Muscle layer of colon (tissue), 2 donors: ENCODE measurements around the gene UQCRQ.
A peak's percentile ranks its signal among the peaks of the same experiment; 100 is the strongest.

Experiments
- H3K27ac ChIP-seq: one replicate; pipeline ENCODE4 v1.7.0; 2013; ENCODE audit warnings: low read depth, mild to moderate bottlenecking, low read length, moderate library complexity
- H3K27me3 ChIP-seq, 2 donors: one replicate each; pipeline ENCODE4 v1.7.0; 2013; ENCODE audit warnings: low read length in 2 of 2, mild to moderate bottlenecking in 2 of 2; ENCODE audit not compliant: insufficient read depth in 2 of 2, control insufficient read depth in 1 of 2
- H3K36me3 ChIP-seq: one replicate; pipeline ENCODE4 v1.7.0; 2013; ENCODE audit warnings: mild to moderate bottlenecking, low read length; ENCODE audit not compliant: insufficient read depth
- H3K4me1 ChIP-seq: one replicate; pipeline ENCODE4 v1.7.0; 2013; ENCODE audit warnings: mild to moderate bottlenecking, low read length; ENCODE audit not compliant: insufficient read depth
- H3K4me3 ChIP-seq, 2 donors: one replicate each; pipeline ENCODE4 v1.7.0; 2013; ENCODE audit warnings: low read length in 2 of 2, low read depth in 1 of 2, mild to moderate bottlenecking in 1 of 2, moderate library complexity in 1 of 2
- H3K9ac ChIP-seq: one replicate; pipeline ENCODE4 v1.7.0; 2013; ENCODE audit warnings: low read length
- H3K9me3 ChIP-seq: one replicate; pipeline ENCODE4 v1.7.0; 2013; ENCODE audit warnings: mild to moderate bottlenecking, low read length
- donor health status: abdominal sarcoma.
- donor health status: Adenocarcinoma of cecum.

UQCRQ gene

DNA sequence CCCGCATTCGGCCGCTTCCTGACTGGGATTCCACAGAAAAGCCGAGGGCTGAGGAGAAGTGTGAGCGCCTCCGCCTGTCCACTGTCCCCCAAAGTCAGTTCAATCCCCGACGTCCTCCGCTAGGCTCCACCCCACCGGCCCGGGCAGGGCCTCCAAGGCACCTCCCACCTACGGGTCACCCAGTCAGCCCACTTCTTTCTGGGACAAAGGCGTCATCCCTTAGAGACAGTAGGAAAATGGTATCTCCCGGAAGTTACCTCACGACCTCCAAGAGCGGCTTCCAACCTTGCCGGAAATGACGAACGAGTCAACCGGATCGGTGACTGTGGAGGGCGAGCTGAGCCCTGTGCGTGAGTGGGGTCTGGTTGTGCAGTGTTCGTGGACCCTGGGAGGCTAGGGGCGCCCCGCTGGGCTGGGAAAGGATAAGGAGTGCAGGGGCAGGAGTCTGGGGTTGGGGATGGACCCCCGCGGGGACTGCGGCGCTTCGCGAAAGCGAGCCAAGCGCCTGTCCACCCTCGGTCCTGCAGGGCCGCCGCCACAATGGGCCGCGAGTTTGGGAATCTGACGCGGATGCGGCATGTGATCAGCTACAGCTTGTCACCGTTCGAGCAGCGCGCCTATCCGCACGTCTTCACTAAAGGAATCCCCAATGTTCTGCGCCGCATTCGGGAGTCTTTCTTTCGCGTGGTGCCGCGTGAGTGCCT lies at the start of gene UQCRQ, which contains the start of gene GDF9:
Gene UQCRQ (plus strand): TSS at position 301 of the 704 bp plus-strand sequence. CDS start 240 bp downstream, at position 541.
Gene GDF9 (minus strand): TSS at position 128 of the 704 bp plus-strand sequence. CDS start 1,936 bp downstream, outside the sequence.
- H3K36me3 ChIP-seq: peaks cover 30% of the 10 kb centered on the region

DNA sequence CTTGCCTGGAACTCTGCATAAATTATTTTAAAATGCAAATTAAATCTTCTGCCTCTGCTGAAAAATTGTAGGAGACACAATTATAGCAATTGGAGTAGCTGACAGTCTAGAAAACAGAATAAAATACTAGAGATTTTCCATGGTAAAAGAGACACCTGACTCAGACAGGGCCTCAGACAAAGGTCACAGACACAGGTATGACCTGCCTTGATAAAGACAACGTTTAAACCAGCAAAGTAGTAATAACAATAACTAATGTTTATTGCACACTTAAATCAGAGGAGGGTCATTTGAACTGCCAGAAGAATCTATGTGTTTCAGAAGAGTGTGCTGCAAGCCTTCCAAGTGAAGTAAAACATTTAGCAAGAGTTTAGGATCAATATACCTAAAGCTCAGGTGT lies 49.4 kb upstream of the UQCRQ start:
- no peak overlapping the region for H3K4me3 ChIP-seq
- no peak overlapping the region for H3K9ac ChIP-seq
- H3K36me3 ChIP-seq: no peaks in the 10 kb centered on the region
- H3K27ac ChIP-seq: no peak overlapping the region
- no peaks in the 10 kb centered on the region for H3K9me3 ChIP-seq
- peaks cover 10% of the 10 kb centered on the region for H3K4me1 ChIP-seq
- peaks cover 15 to 36% of the 10 kb centered on the region in 2 donors for H3K27me3 ChIP-seq

More for the DNA sequence above, at the start of gene UQCRQ, which contains the start of gene GDF9:
- H3K9ac ChIP-seq: peak within 1 kb of the TSS; percentile 79
- H3K27me3 ChIP-seq: no peaks in the 10 kb centered on the region
- H3K4me3 ChIP-seq: peak within 1 kb of the TSS; percentile 93 to 95
- H3K9me3 ChIP-seq: no peaks in the 10 kb centered on the region
- peak within 1 kb of the TSS; percentile 88 for H3K27ac ChIP-seq
- peaks cover 19% of the 10 kb centered on the region for H3K4me1 ChIP-seq

DNA sequence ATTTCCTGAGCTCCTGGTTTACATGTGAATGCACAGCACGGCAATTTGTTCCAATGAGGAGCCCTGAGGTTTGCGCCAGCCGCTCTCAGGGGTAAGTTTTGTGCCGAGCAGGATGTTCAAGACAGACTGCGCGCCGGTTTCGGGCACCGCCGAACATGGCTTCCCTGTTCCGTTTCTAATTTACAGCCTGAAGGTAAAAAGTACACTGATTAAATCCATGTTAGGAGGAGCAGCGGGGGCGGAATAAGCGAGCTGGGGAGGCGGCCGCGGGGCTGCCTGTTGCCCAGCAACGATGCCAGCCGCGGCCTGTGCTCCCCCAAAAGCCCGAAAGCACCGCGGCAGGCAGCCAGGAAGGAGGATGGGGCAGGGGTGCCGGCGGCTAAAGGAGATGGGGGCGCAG lies 47.0 kb upstream of the UQCRQ start:
- H3K36me3 ChIP-seq: no peaks in the 10 kb centered on the region
- H3K9me3 ChIP-seq: no peaks in the 10 kb centered on the region
- H3K4me1 ChIP-seq: peaks cover 10% of the 10 kb centered on the region
- H3K9ac ChIP-seq: no peak overlapping the region
- peaks cover 5 to 22% of the 10 kb centered on the region in 2 donors for H3K27me3 ChIP-seq
- H3K4me3 ChIP-seq: no peak overlapping the region
- H3K27ac ChIP-seq: no peak overlapping the region

DNA sequence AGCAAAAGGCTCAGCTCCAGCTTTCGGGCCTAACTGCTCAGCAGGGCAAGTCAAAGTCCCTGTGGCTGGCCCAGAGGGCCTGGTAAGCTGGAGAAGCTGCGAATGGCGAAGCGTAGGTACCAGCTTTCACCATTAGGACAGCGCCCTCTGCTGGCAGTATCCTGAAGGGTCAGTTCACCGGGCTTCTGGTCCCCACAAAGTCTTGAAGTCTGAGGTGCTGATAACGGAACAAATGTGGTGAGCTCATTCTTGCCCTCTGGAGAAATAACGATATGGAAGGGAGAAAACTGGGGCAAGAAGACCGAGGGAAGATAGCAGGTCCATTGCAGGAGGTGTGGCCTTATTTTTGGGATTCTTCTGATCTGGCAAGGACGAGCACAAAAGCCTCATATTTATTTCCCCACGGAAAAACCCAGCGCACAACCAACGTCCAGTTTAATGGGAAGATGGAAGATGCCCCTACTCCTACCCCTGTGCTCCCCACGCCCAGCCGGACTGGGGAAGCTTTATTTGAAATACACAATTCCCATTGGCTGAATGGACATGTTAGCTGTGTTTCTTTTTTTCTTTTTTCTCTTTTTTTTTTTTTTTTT lies 46.2 kb upstream of the UQCRQ start:
- Histone ChIP-seq H3K4me3 (peak overlapping the region in 1 of 2 donors; percentile 32), H3K27me3 (peaks cover 5 to 16% of the 10 kb centered on the region in 2 donors), H3K27ac (no peak overlapping the region), H3K9me3 (no peaks in the 10 kb centered on the region), H3K4me1 (peaks cover 10% of the 10 kb centered on the region), H3K9ac (no peak overlapping the region), H3K36me3 (no peaks in the 10 kb centered on the region)

DNA sequence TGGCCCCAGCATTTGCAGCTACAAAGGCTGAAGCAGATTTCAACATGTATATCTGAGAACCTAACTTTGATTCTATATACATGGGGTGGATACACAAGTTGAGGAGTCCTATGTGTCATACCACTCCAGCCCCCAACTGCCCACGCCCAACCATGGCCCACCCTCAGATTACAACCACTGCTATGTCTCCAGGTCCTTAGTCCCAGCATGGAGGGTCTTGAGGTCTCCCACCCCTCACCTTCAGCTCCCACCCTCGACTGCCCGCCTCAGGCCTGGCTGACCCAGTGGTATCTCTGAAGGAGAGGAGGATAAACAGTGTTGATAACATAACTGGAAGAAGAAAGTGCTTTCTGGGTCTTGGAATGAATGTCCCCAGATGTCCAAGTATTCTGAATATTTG lies 45.1 kb upstream of the UQCRQ start:
- Histone ChIP-seq H3K27me3 (peaks cover 5 to 21% of the 10 kb centered on the region in 2 donors), H3K4me3 (no peak overlapping the region), H3K9me3 (no peaks in the 10 kb centered on the region), H3K9ac (no peak overlapping the region), H3K36me3 (no peaks in the 10 kb centered on the region), H3K4me1 (peaks cover 10% of the 10 kb centered on the region), H3K27ac (no peak overlapping the region)

DNA sequence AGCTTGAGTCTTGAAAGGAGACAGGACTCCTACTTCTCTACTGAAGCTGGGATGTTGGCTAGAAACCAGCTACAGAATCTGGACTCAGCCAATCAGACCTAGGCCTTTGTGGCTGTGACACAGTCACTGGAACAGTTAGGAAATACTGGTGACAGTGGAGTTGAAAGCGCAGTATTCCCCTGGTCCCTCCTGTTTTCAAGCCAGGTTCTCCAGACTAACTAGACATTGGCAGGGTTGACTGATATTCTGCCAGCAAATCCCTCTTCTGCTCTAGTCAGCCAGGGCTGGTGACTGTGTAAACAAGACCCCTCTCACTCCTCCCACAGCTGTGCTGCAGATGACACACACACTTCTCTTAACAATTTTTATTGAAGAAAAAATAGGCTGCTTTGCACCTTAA lies 44.7 kb upstream of the UQCRQ start:
- Histone ChIP-seq H3K9ac (no peak overlapping the region), H3K36me3 (no peaks in the 10 kb centered on the region), H3K4me1 (peaks cover 10% of the 10 kb centered on the region), H3K9me3 (no peaks in the 10 kb centered on the region), H3K27ac (no peak overlapping the region), H3K4me3 (no peak overlapping the region), H3K27me3 (peaks cover 5 to 26% of the 10 kb centered on the region in 2 donors)

DNA sequence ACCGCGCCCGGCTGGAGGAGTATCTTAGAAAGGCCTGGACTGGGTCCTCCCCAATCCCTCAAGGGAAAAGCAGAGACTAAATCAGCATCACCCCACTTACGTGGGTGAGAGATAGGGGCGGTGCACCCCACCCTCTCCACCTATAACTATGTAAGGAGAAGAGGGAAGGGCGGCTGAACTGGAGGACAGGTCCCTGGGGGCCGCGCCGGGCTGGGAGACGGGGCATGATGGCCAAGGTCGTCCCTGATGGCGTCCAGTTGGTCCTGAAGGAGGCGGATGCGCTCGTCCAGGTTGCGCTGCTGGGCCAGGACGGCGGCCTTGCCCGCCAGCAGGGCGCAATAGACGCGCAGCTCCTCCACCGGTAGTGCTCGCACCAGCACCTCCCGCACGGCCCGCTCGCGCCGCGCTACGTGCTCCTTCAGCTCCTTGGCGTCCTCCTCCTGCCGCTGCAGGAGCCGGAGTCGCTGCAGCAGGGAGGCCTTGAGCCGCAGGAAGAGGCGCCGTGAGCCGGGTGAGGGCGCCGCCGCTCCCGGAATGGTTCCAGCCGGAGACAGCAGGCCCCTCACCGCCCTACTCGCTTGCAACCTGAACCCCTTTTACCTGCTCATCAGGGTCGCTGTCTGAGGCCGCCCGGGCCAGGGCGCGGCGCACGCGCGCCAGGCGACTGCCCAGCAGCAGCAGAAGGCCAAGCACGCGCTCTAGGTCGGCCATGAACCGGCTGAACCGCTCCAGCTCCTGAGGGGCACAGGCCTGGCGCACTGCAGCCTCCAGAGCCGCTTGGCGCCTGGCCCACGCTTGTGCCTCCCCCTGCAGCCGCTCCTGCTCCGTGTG lies 43.6 kb upstream of the UQCRQ start:
- Histone ChIP-seq H3K4me3 (no peak overlapping the region), H3K9ac (no peak overlapping the region), H3K27me3 (peaks cover 5 to 27% of the 10 kb centered on the region in 2 donors)

DNA sequence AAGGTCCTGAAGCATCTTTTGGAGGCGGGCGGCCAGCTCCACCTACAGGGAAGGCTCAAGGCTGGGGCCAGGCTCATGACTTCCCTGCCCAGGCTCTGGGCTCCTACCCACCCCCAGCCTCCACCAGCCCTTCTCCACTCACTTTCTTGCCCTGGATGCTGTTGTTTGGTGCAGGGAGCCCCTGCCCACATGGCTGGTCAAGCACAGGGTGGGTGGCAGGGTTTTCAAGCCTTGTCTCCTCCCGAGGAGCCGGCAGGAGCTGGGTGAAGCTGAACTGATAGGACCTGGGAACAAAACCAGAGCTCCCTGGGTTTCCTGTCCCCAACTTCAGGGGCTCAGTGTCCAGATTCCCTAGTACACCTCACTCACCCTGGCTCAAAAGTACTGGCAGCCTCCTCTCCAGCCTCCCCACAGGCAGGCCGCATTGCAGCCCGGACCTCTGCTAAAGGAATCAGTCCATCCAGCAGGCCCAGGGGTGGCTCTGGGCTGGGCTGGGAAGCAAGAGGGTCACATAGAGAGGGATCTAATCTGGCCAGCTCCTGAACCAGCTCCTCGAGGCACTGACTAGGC lies 42.9 kb upstream of the UQCRQ start:
- Histone ChIP-seq H3K27me3 (peaks cover 5 to 27% of the 10 kb centered on the region in 2 donors), H3K9ac (no peak overlapping the region), H3K36me3 (no peaks in the 10 kb centered on the region), H3K4me1 (peaks cover 10% of the 10 kb centered on the region), H3K9me3 (no peaks in the 10 kb centered on the region), H3K4me3 (no peak overlapping the region), H3K27ac (no peak overlapping the region)

More for the DNA sequence above, 43.6 kb upstream of the UQCRQ start:
- Histone ChIP-seq H3K9me3 (no peaks in the 10 kb centered on the region), H3K27ac (no peak overlapping the region), H3K4me1 (peaks cover 10% of the 10 kb centered on the region), H3K36me3 (no peaks in the 10 kb centered on the region)

DNA sequence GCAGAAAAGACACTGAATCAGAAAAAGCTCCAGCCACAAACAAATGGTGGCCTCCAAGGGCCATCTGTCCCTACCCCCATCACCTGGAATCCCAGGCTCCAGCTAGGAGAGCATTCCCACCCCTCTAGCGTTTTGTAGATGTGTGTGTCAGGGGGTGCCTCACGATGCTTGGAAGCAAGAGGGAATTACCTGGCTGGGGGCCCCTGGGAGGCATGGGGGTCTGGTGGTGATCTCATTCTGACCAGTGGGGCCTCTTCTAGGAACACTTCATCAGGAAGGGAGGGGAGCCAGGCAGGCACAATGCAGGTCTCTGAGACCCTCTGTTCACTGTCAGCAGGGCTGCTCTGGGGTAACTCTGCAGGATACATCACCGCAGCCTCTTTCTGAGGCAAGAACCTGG lies 42.0 kb upstream of the UQCRQ start:
- H3K27me3 ChIP-seq: peaks cover 5 to 31% of the 10 kb centered on the region in 2 donors
- H3K9me3 ChIP-seq: no peaks in the 10 kb centered on the region

DNA sequence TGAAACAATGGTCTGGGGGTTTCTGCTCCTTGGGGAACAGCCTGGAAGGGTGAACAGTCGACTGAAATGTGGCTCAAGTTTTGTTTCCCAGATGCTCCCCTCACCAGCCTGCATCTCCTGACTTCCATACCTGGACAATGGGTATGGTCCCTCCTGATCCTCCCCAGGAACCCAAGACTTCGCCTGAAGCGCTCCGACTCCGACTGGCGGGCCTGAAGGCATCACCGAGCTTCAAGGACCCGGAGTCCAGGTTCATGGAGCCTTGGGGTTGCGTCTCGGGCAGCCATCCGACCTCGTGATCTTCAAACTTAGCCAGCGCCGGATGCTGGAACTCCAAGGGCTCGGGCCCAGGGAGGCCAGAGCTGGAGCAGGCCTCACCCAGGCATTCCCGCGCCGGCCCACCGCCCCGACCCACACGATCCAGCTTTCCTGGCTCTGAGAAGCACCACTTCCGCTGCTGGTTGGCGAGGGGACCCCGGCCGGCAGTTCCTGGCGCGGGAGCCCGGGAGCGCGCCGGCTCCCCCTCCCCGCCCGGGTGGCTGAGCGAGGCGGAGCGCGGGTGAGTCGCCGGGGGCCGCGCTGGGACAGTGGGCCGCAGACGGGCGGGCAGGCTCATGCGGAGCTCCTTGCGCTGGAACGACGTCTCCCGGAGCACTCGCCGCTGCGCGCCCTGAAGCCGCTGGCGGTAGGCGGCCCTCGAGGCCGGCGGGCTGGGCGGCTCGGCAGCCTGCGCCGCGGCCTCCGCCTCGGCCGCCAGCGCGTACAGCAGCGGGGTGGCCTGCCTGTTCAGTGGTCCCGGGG lies 41.2 kb upstream of the UQCRQ start:
- Histone ChIP-seq H3K27ac (no peak overlapping the region), H3K27me3 (peaks cover 5 to 23% of the 10 kb centered on the region in 2 donors), H3K9ac (no peak overlapping the region), H3K4me1 (peaks cover 6% of the 10 kb centered on the region), H3K9me3 (no peaks in the 10 kb centered on the region), H3K4me3 (no peak overlapping the region), H3K36me3 (no peaks in the 10 kb centered on the region)

More for the DNA sequence above, 42.0 kb upstream of the UQCRQ start:
- no peak overlapping the region for H3K27ac ChIP-seq
- H3K4me1 ChIP-seq: peaks cover 10% of the 10 kb centered on the region
- no peaks in the 10 kb centered on the region for H3K36me3 ChIP-seq
- H3K4me3 ChIP-seq: no peak overlapping the region
- H3K9ac ChIP-seq: no peak overlapping the region
